ENCODE results near the gene IGF2BP3. TPM values are rescaled to one million over a fixed set of nuclear protein-coding genes. Genes with fewer than 3 reads are reported as not detected.

The IGF2BP3 gene
- total and polyA plus RNA-seq, 2 donors (not counting 1 experiment from before 2014, with no cell fraction given): 4.3 to 11.2 TPM

DNA sequence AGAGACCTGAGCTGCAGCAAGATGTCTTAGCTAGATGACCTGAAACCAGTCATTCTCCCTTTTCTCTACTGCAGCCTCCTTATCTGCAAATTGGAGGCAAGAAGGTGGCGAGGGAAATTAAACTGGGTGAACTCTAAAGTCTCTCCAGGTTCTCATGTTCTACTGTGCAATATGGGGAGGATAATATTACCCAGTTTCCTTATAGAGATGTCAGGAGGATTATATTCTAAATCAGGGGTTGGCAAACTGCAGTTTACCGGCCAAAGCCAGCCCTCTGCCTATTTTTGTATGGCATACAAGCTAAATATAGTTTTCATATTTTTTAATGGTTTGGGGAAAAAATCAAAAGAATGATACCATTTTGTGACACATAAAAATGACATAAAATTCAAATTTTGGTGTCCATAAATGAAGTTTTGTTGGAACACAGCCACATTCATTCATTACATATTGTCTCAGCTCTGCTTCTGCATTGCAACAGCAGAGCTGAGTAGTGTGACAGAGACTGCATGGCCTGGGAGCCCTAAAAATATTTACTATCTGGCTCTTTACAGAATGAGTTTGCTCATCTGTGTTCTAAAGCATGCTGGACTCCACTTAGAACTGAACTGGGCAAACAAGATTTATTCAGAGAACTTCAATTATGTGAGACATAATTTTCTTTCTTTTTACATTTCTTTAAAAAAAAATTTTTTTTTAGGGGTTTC, 190.3 kb downstream of the IGF2BP3 start:
- Histone ChIP-seq H3K9me3 (ENCODE audit: control insufficient read depth, insufficient read depth, low read depth, low read length) (no peaks in the 10 kb centered on the region), H3K79me2 (ENCODE audit: control insufficient read depth, insufficient read depth, low read length) (no peaks in the 10 kb centered on the region), H3K4me3 (replicated peaks in 1 of 4; ENCODE audit: control extremely low read depth in 1 of 4, insufficient read depth in 1 of 4, low read depth in 3 of 4, low read length in 4 of 4) (no peak overlapping the region), H2AFZ (ENCODE audit: low read length) (no peak overlapping the region), H3K36me3 (ENCODE audit: control insufficient read depth, insufficient read depth, low read length) (no peaks in the 10 kb centered on the region), H3K4me1 (ENCODE audit: control insufficient read depth, extremely low read depth, insufficient read depth, low read length) (no peaks in the 10 kb centered on the region), H3K4me2 (ENCODE audit: extremely low read depth, insufficient read depth, low read length) (no peak overlapping the region), H3K27me3 (ENCODE audit: control insufficient read depth, insufficient read depth, low read length) (no peaks in the 10 kb centered on the region), H4K20me1 (ENCODE audit: control insufficient read depth, extremely low read depth, insufficient read depth, low read length) (no peaks in the 10 kb centered on the region), H3K27ac (ENCODE audit: insufficient read depth, low read length) (no peak overlapping the region), H3K9ac (ENCODE audit: insufficient read depth, low read length) (no peak overlapping the region)
- DNase-seq (ENCODE audit: low read depth in 2 of 2): no peak
- no peak for TF ChIP-seq CTCF (conservative IDR thresholded peaks at IDR 0.05 in 1 of 2, IDR thresholded peaks at IDR 0.05 in 1 of 2; ENCODE audit: low read depth in 1 of 2, low read length in 2 of 2)
- TF ChIP-seq EZH2 (IDR thresholded peaks at IDR 0.05; ENCODE audit: low read length, missing control alignments): no peak

GRCh38 chr7:23277359-23277989, 192.8 kb downstream of the IGF2BP3 start:
- Histone ChIP-seq H3K9ac (ENCODE audit: insufficient read depth, low read length) (no peak overlapping the region), H3K27ac (ENCODE audit: insufficient read depth, low read length) (no peak overlapping the region), H4K20me1 (ENCODE audit: control insufficient read depth, extremely low read depth, insufficient read depth, low read length) (no peaks in the 10 kb centered on the region), H2AFZ (ENCODE audit: low read length) (no peak overlapping the region), H3K36me3 (ENCODE audit: control insufficient read depth, insufficient read depth, low read length) (no peaks in the 10 kb centered on the region), H3K79me2 (ENCODE audit: control insufficient read depth, insufficient read depth, low read length) (no peaks in the 10 kb centered on the region), H3K9me3 (ENCODE audit: control insufficient read depth, insufficient read depth, low read depth, low read length) (no peaks in the 10 kb centered on the region), H3K27me3 (ENCODE audit: control insufficient read depth, insufficient read depth, low read length) (no peaks in the 10 kb centered on the region), H3K4me1 (ENCODE audit: control insufficient read depth, extremely low read depth, insufficient read depth, low read length) (no peaks in the 10 kb centered on the region), H3K4me2 (ENCODE audit: extremely low read depth, insufficient read depth, low read length) (no peak overlapping the region), H3K4me3 (replicated peaks in 1 of 4; ENCODE audit: control extremely low read depth in 1 of 4, insufficient read depth in 1 of 4, low read depth in 3 of 4, low read length in 4 of 4) (no peak overlapping the region)
- TF ChIP-seq EZH2 (IDR thresholded peaks at IDR 0.05; ENCODE audit: low read length, missing control alignments) (no peak), CTCF (conservative IDR thresholded peaks at IDR 0.05 in 1 of 2, IDR thresholded peaks at IDR 0.05 in 1 of 2; ENCODE audit: low read depth in 1 of 2, low read length in 2 of 2) (peak; percentile 92 to 94)
- peak; percentile 52 to 80 for DNase-seq (ENCODE audit: low read depth in 2 of 2)

GRCh38 chr7:23276947-23277346, 193.3 kb downstream of the IGF2BP3 start:
- no peaks in the 10 kb centered on the region for H3K36me3 ChIP-seq (ENCODE audit: control insufficient read depth, insufficient read depth, low read length)
- no peak overlapping the region for H3K4me2 ChIP-seq (ENCODE audit: extremely low read depth, insufficient read depth, low read length)
- no peaks in the 10 kb centered on the region for H3K4me1 ChIP-seq (ENCODE audit: control insufficient read depth, extremely low read depth, insufficient read depth, low read length)
- H3K27me3 ChIP-seq (ENCODE audit: control insufficient read depth, insufficient read depth, low read length): no peaks in the 10 kb centered on the region
- DNase-seq (ENCODE audit: low read depth in 2 of 2): no peak
- H3K4me3 ChIP-seq (replicated peaks in 1 of 4; ENCODE audit: control extremely low read depth in 1 of 4, insufficient read depth in 1 of 4, low read depth in 3 of 4, low read length in 4 of 4): no peak overlapping the region
- H2AFZ ChIP-seq (ENCODE audit: low read length): no peak overlapping the region
- no peaks in the 10 kb centered on the region for H3K79me2 ChIP-seq (ENCODE audit: control insufficient read depth, insufficient read depth, low read length)
- no peaks in the 10 kb centered on the region for H4K20me1 ChIP-seq (ENCODE audit: control insufficient read depth, extremely low read depth, insufficient read depth, low read length)
- H3K9me3 ChIP-seq (ENCODE audit: control insufficient read depth, insufficient read depth, low read depth, low read length): no peaks in the 10 kb centered on the region
- TF ChIP-seq CTCF (conservative IDR thresholded peaks at IDR 0.05 in 1 of 2, IDR thresholded peaks at IDR 0.05 in 1 of 2; ENCODE audit: low read depth in 1 of 2, low read length in 2 of 2) (no peak), EZH2 (IDR thresholded peaks at IDR 0.05; ENCODE audit: low read length, missing control alignments) (no peak)
- no peak overlapping the region for H3K9ac ChIP-seq (ENCODE audit: insufficient read depth, low read length)
- no peak overlapping the region for H3K27ac ChIP-seq (ENCODE audit: insufficient read depth, low read length)
